CD4-positive, alpha-beta T cell (primary cell): Measurements from ENCODE around the gene IFFO2. TPM values are rescaled to one million over a fixed set of nuclear protein-coding genes. Genes with fewer than 3 reads are reported as not detected.

ENCODE experiments used
- ATAC-seq: fragments of 200-7000 bp; cut with Tn5 transposase; one replicate; pipeline ENCODE4 v1.10.0; 2022; ENCODE audit warnings: mild to moderate bottlenecking; ENCODE audit not compliant: poor library complexity
- CTCF ChIA-PET: fragments of 350-600 bp; sonication (Branson Sonifier 250); formaldehyde crosslinking; loops from one replicate; lab custom pipeline; 2021; ENCODE audit warnings: antibody characterized with exemption, inconsistent platforms; lab: Charles Lee
- POLR2A ChIA-PET: fragments of 350-600 bp; sonication (Branson Sonifier 250); formaldehyde crosslinking; loops from one replicate; lab custom pipeline; 2021; ENCODE audit warnings: antibody characterized with exemption, inconsistent platforms; lab: Charles Lee
- DNase-seq, 14 experiments: peaks; one replicate each; pipeline ENCODE4 v3.0.0-alpha.2; 2013 to 2020; ENCODE audit warnings: mixed read lengths in 2 of 14
- H3K27ac ChIP-seq, 2 donors: one replicate each; pipeline versions ENCODE4 v1.5.1 to v1.7.0; 2013; ENCODE audit warnings: low read length in 2 of 2, low read depth in 1 of 2, mild to moderate bottlenecking in 1 of 2
- H3K27me3 ChIP-seq, 2 experiments: 1 replicate in 1 of 2; 2 replicates in 1 of 2; pipeline versions ENCODE4 v1.6.1 to v1.7.0; 2013; ENCODE audit warnings: low read length in 2 of 2, control low read depth in 1 of 2, mild to moderate bottlenecking in 1 of 2, moderate library complexity in 1 of 2; ENCODE audit not compliant: insufficient read depth in 2 of 2, control insufficient read depth in 1 of 2
- H3K36me3 ChIP-seq: one replicate; pipeline ENCODE4 v1.6.1; 2013; ENCODE audit warnings: low read length, control low read depth; ENCODE audit not compliant: insufficient read depth
- H3K4me1 ChIP-seq: one replicate; pipeline ENCODE4 v1.6.1; 2013; ENCODE audit warnings: low read length, control low read depth; ENCODE audit not compliant: insufficient read depth
- H3K4me3 ChIP-seq: one replicate; pipeline ENCODE4 v1.5.1; 2013; ENCODE audit warnings: mild to moderate bottlenecking, low read length, moderate library complexity
- H3K9me3 ChIP-seq, 2 experiments: 1 replicate in 1 of 2; 2 replicates in 1 of 2; pipeline versions ENCODE4 v1.6.1 to v1.7.0; 2013; ENCODE audit warnings: low read length in 2 of 2, mild to moderate bottlenecking in 2 of 2, control low read depth in 1 of 2, moderate library complexity in 1 of 2; ENCODE audit not compliant: control insufficient read depth in 1 of 2, insufficient read depth in 1 of 2
- H3K27ac Mint-ChIP-seq: one replicate; pipeline ENCODE4 v1.8.0; 2020; ENCODE audit warnings: mixed read lengths
- H3K27me3 Mint-ChIP-seq: one replicate; pipeline ENCODE4 v1.8.0; 2021; ENCODE audit warnings: mixed read lengths
- H3K36me3 Mint-ChIP-seq: one replicate; pipeline ENCODE4 v1.8.0; 2021; ENCODE audit warnings: low read depth, mixed read lengths
- H3K4me1 Mint-ChIP-seq: one replicate; pipeline ENCODE4 v1.8.0; 2021; ENCODE audit warnings: low read depth, mixed read lengths
- H3K4me3 Mint-ChIP-seq: one replicate; pipeline ENCODE4 v1.8.0; 2020; ENCODE audit warnings: mild to moderate bottlenecking, mixed read lengths
- H3K9me3 Mint-ChIP-seq: one replicate; pipeline ENCODE4 v1.8.0; 2020; ENCODE audit warnings: mixed read lengths
- intact Hi-C, 2 experiments: fragments of 100-400 bp; cut with DNase I in 1 of 2; cut with micrococcal nuclease in 1 of 2; formaldehyde crosslinking; loops; one replicate each; pipeline versions ENCODE4 v1.15.1 to v1.9.0; 2023 to 2025; cut with DNase I, micrococcal nuclease
- total RNA-seq, 174 experiments: library from RNA in 2 of 174; stranded (reverse) in 2 of 174; gene quantifications; one replicate each; pipeline ENCODE4 v1.2.3 and lab custom pipeline; 2021 to 2026
- TF ChIP-seq, protein P1 (sequence below): fragments of 200-600 bp; IDR thresholded peaks from one replicate; pipeline ENCODE4 v1.8.0; 2022; ENCODE audit warnings: antibody characterized with exemption, mild to moderate bottlenecking

IFFO2 gene
- total RNA-seq, 2 experiments from 2014 or later = 106 to 112 TPM

- H3K4me1 Mint-ChIP-seq = no peaks in the 10 kb centered on the region
- no peak for ATAC-seq
- intact Hi-C loops = no loop called here
- POLR2A ChIA-PET = no interaction called here
- H3K36me3 Mint-ChIP-seq = no peaks in the 10 kb centered on the region
- CTCF ChIA-PET = no interaction called here
- Histone ChIP-seq H3K9me3 (no peaks in the 10 kb centered on the region), H3K36me3 (no peaks in the 10 kb centered on the region), H3K27ac (no peak overlapping the region), H3K4me1 (no peaks in the 10 kb centered on the region), H3K4me3 (no peak overlapping the region), H3K27me3 (no peaks in the 10 kb centered on the region)
- H3K4me3 Mint-ChIP-seq = no peak overlapping the region
- H3K27me3 Mint-ChIP-seq = no peaks in the 10 kb centered on the region
- no peak overlapping the region for H3K27ac Mint-ChIP-seq
- DNase-seq = no peak
- no peaks in the 10 kb centered on the region for H3K9me3 Mint-ChIP-seq
- TF ChIP-seq, protein P1, sequence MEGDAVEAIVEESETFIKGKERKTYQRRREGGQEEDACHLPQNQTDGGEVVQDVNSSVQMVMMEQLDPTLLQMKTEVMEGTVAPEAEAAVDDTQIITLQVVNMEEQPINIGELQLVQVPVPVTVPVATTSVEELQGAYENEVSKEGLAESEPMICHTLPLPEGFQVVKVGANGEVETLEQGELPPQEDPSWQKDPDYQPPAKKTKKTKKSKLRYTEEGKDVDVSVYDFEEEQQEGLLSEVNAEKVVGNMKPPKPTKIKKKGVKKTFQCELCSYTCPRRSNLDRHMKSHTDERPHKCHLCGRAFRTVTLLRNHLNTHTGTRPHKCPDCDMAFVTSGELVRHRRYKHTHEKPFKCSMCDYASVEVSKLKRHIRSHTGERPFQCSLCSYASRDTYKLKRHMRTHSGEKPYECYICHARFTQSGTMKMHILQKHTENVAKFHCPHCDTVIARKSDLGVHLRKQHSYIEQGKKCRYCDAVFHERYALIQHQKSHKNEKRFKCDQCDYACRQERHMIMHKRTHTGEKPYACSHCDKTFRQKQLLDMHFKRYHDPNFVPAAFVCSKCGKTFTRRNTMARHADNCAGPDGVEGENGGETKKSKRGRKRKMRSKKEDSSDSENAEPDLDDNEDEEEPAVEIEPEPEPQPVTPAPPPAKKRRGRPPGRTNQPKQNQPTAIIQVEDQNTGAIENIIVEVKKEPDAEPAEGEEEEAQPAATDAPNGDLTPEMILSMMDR = no peak
Measured at GRCh38 chr1:18891426-18891780, 65.1 kb downstream of the IFFO2 start.

DNA sequence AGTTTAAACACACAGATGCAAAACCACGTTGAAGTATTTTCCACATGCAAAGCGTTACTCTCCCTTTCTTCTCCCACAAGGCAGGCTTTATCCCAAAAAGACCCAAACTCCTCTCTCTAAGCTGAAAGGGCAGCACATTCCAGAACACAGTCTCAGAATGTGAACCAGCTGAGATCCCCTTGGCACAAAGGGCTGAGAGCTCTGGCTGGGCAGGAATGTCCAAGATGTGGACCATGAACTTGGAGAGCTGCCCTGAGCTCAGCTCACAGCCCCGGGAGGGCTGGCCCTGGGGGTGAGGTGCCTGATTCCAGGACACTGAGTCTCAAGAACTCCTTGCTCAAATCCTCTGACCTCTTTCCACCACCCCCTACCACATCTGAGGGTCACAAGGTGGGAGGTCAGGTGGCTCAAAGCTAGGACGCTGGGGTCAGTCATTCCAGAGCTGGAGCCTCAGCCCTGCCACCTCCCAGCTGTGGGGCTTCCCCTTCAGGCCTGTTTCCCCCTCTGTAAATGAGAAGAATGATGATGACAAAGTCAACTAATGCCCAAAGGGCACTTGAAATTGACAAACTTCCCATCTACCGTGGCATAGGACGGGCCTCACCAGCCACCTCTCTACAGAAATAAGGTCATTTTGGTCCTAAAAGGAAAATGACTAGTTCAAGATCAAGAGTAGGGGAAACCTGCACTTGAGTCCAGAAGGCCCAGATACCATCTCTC, 65.6 kb downstream of the IFFO2 start:
- TF ChIP-seq, protein P1 = no peak
- ChIA-PET CTCF (no interaction called here), POLR2A (no interaction called here)
- Mint-ChIP-seq H3K4me1 (no peaks in the 10 kb centered on the region), H3K9me3 (no peaks in the 10 kb centered on the region), H3K36me3 (no peaks in the 10 kb centered on the region), H3K4me3 (no peak overlapping the region), H3K27ac (no peak overlapping the region), H3K27me3 (no peaks in the 10 kb centered on the region)
- no peak for DNase-seq
- H3K4me1 ChIP-seq = no peaks in the 10 kb centered on the region
- no peaks in the 10 kb centered on the region for H3K27me3 ChIP-seq
- H3K36me3 ChIP-seq = no peaks in the 10 kb centered on the region
- no peak overlapping the region for H3K27ac ChIP-seq
- no peak overlapping the region for H3K4me3 ChIP-seq
- ATAC-seq = no peak
- H3K9me3 ChIP-seq = no peaks in the 10 kb centered on the region
- intact Hi-C loops = no loop called here

DNA sequence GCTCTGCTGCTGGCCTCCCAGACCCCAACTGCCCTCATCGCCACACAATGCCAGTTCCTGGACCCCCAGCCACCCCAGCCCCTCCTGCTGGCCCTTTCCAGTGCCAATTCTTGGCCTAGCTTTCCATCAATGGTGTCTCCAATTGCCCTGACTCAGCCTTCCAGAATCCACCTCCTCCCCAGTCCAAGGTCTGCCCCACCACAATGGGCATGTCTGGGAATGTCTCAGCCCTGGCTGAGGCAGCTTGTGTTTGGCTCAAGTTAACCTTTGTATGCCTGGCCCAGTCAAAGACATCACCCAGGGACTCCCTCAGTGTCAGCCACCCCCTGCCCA, 70.5 kb downstream of the IFFO2 start:
- CTCF ChIA-PET = interaction anchor here (3.3 kb wide), 1 partner anchor 28 kb away, joined by 25 read pairs; no protein-coding TSS in a partner anchor
- TF ChIP-seq, protein P1 = no peak
- intact Hi-C loops = no loop called here

More for the DNA sequence above, 70.5 kb downstream of the IFFO2 start:
- no peak overlapping the region for H3K27ac ChIP-seq
- H3K9me3 ChIP-seq = no peaks in the 10 kb centered on the region
- H3K4me3 Mint-ChIP-seq = no peak overlapping the region
- H3K36me3 Mint-ChIP-seq = no peaks in the 10 kb centered on the region
- H3K4me1 Mint-ChIP-seq = no peaks in the 10 kb centered on the region
- POLR2A ChIA-PET = no interaction called here
- no peaks in the 10 kb centered on the region for H3K36me3 ChIP-seq
- DNase-seq = no peak
- H3K27me3 ChIP-seq = no peaks in the 10 kb centered on the region
- no peak for ATAC-seq
- no peak overlapping the region for H3K27ac Mint-ChIP-seq
- H3K4me3 ChIP-seq = no peak overlapping the region
- H3K9me3 Mint-ChIP-seq = no peaks in the 10 kb centered on the region
- H3K4me1 ChIP-seq = no peaks in the 10 kb centered on the region
- H3K27me3 Mint-ChIP-seq = no peaks in the 10 kb centered on the region
